ENCODE data around the gene TOGARAM1. TPM values are rescaled to one million over a fixed set of nuclear protein-coding genes. Genes with fewer than 3 reads are reported as not detected.

TOGARAM1 gene
- total RNA-seq, 1 donor from 2014 or later, result 12.2 TPM

GRCh38 chr14:44960146-44960545 is 1.8 kb upstream of the TOGARAM1 start:
- peak overlapping the region; percentile 94 for H3K4me3 ChIP-seq (ENCODE audit: low read depth, low read length)
- H3K27me3 ChIP-seq (ENCODE audit: control insufficient read depth, insufficient read depth, low read length), result no peaks in the 10 kb centered on the region
- no peak for DNase-seq (ENCODE audit: low read depth)
- TF ChIP-seq CTCF (IDR thresholded peaks at IDR 0.05; ENCODE audit: insufficient read depth, low read length, poor library complexity, severe bottlenecking), result no peak
- no peaks in the 10 kb centered on the region for H3K36me3 ChIP-seq (ENCODE audit: control insufficient read depth, insufficient read depth, low read length)

GRCh38 chr14:44960646-44961045 is 1.3 kb upstream of the TOGARAM1 start:
- Histone ChIP-seq H3K36me3 (ENCODE audit: control insufficient read depth, insufficient read depth, low read length) (no peaks in the 10 kb centered on the region), H3K4me3 (ENCODE audit: low read depth, low read length) (peak overlapping the region; percentile 94), H3K27me3 (ENCODE audit: control insufficient read depth, insufficient read depth, low read length) (no peaks in the 10 kb centered on the region)
- TF ChIP-seq CTCF (IDR thresholded peaks at IDR 0.05; ENCODE audit: insufficient read depth, low read length, poor library complexity, severe bottlenecking), result no peak
- DNase-seq (ENCODE audit: low read depth), result no peak

- TF ChIP-seq CTCF (IDR thresholded peaks at IDR 0.05; ENCODE audit: insufficient read depth, low read length, poor library complexity, severe bottlenecking), result no peak
- no peaks in the 10 kb centered on the region for H3K27me3 ChIP-seq (ENCODE audit: control insufficient read depth, insufficient read depth, low read length)
- peak overlapping the region; percentile 94 for H3K4me3 ChIP-seq (ENCODE audit: low read depth, low read length)
- no peaks in the 10 kb centered on the region for H3K36me3 ChIP-seq (ENCODE audit: control insufficient read depth, insufficient read depth, low read length)
- DNase-seq (ENCODE audit: low read depth), result no peak
Observed at GRCh38 chr14:44961151-44961553, 838 bp upstream of the TOGARAM1 start.

- Histone ChIP-seq H3K27me3 (ENCODE audit: control insufficient read depth, insufficient read depth, low read length) (no peaks in the 10 kb centered on the region), H3K36me3 (ENCODE audit: control insufficient read depth, insufficient read depth, low read length) (no peaks in the 10 kb centered on the region), H3K4me3 (ENCODE audit: low read depth, low read length) (peak overlapping the region; percentile 77)
- DNase-seq (ENCODE audit: low read depth), result no peak
- no peak for TF ChIP-seq CTCF (IDR thresholded peaks at IDR 0.05; ENCODE audit: insufficient read depth, low read length, poor library complexity, severe bottlenecking)
Observed at GRCh38 chr14:44962334-44963043, 499 bp downstream of the TOGARAM1 start.

GRCh38 chr14:44963044-44963528 is 1.1 kb downstream of the TOGARAM1 start:
- Histone ChIP-seq H3K36me3 (ENCODE audit: control insufficient read depth, insufficient read depth, low read length) (no peaks in the 10 kb centered on the region), H3K27me3 (ENCODE audit: control insufficient read depth, insufficient read depth, low read length) (no peaks in the 10 kb centered on the region), H3K4me3 (ENCODE audit: low read depth, low read length) (peak overlapping the region; percentile 77)
- DNase-seq (ENCODE audit: low read depth), result no peak
- no peak for TF ChIP-seq CTCF (IDR thresholded peaks at IDR 0.05; ENCODE audit: insufficient read depth, low read length, poor library complexity, severe bottlenecking)

Measured in kidney epithelial cell (primary cell).